ENCODE data around the gene ETV6. TPM values are rescaled to one million over a fixed set of nuclear protein-coding genes. Genes with fewer than 3 reads are reported as not detected.
A peak's percentile ranks its signal among the peaks of the same experiment; 100 is the strongest.

Gene ETV6
- total RNA-seq, 6 experiments from 2014 or later = 7.2 to 28.3 (median 11.0) TPM

GRCh38 chr12:11811008-11811407 lies 161.5 kb downstream of the ETV6 start:
- TF ChIP-seq POLR2A (IDR thresholded peaks at IDR 0.05) (no peak), CTCF (IDR thresholded peaks at IDR 0.05) (no peak)
- Histone ChIP-seq H3K9me3 (no peaks in the 10 kb centered on the region), H3K27me3 (no peaks in the 10 kb centered on the region), H3K27ac (no peak overlapping the region), H3K4me3 (no peak overlapping the region), H3K4me1 (peaks cover 0 to 7% (median 0%) of the 10 kb centered on the region in 4 donors), H3K36me3 (no peaks in the 10 kb centered on the region)
- no peak for DNase-seq
- WGBS (ENCODE audit: insufficient coverage, low coverage, low lambda C conversion rate, missing lambda C conversion rate) = 47% methylated on average over 3 of the region's 3 CpGs
- intact Hi-C loops (cut with DNase I) = no loop called here
- peak in 3 of 4 donors; percentile 13 to 37 (median 18) for ATAC-seq

GRCh38 chr12:11812241-11812585 lies 162.7 kb downstream of the ETV6 start:
- DNase-seq (no peak), ATAC-seq (no peak)
- H3K27ac ChIP-seq = peak overlapping the region in 2 of 3 donors; percentile 5 to 32
- peaks cover 0 to 7% (median 0%) of the 10 kb centered on the region in 4 donors for H3K4me1 ChIP-seq
- TF ChIP-seq CTCF (IDR thresholded peaks at IDR 0.05) = no peak
- no peak for TF ChIP-seq POLR2A (IDR thresholded peaks at IDR 0.05)
- H3K36me3 ChIP-seq = no peaks in the 10 kb centered on the region
- no peaks in the 10 kb centered on the region for H3K27me3 ChIP-seq
- H3K9me3 ChIP-seq = no peaks in the 10 kb centered on the region
- no peak overlapping the region for H3K4me3 ChIP-seq
- intact Hi-C loops (cut with DNase I) = no loop called here
- 67% methylated on average over 2 of the region's 2 CpGs for whole genome bisulfite sequencing (ENCODE audit: insufficient coverage, low coverage, low lambda C conversion rate, missing lambda C conversion rate)

- H3K4me3 ChIP-seq = no peak overlapping the region
- DNase-seq (peak in 1 of 3 donors; percentile 38), ATAC-seq (peak; percentile 51 to 70 (median 64))
- intact Hi-C loops (cut with DNase I) = no loop called here
- 65% methylated on average over 10 of the region's 18 CpGs for WGBS (ENCODE audit: insufficient coverage, low coverage, low lambda C conversion rate, missing lambda C conversion rate)
- no peaks in the 10 kb centered on the region for H3K9me3 ChIP-seq
- TF ChIP-seq POLR2A (IDR thresholded peaks at IDR 0.05) (no peak), CTCF (IDR thresholded peaks at IDR 0.05) (no peak)
- H3K27me3 ChIP-seq = no peaks in the 10 kb centered on the region
- H3K27ac ChIP-seq = peak overlapping the region in 2 of 3 donors; percentile 5 to 32
- H3K36me3 ChIP-seq = no peaks in the 10 kb centered on the region
- H3K4me1 ChIP-seq = peaks cover 0 to 7% (median 0%) of the 10 kb centered on the region in 4 donors
Measured at GRCh38 chr12:11812586-11813437, 163.3 kb downstream of the ETV6 start.

GRCh38 chr12:11813438-11813813 lies 164.0 kb downstream of the ETV6 start:
- WGBS (ENCODE audit: insufficient coverage, low coverage, low lambda C conversion rate, missing lambda C conversion rate) = 37% methylated on average over 3 of the region's 3 CpGs
- no peak for DNase-seq
- ATAC-seq = peak in 2 of 4 donors; percentile 24 to 31
- Histone ChIP-seq H3K9me3 (no peaks in the 10 kb centered on the region), H3K4me1 (peaks cover 0 to 7% (median 0%) of the 10 kb centered on the region in 4 donors), H3K4me3 (no peak overlapping the region), H3K27me3 (no peaks in the 10 kb centered on the region), H3K36me3 (no peaks in the 10 kb centered on the region), H3K27ac (peak overlapping the region in 2 of 3 donors; percentile 5 to 32)
- intact Hi-C loops (cut with DNase I) = no loop called here
- no peak for TF ChIP-seq POLR2A (IDR thresholded peaks at IDR 0.05)
- no peak for TF ChIP-seq CTCF (IDR thresholded peaks at IDR 0.05)

Data from right lobe of liver (tissue), 6 donors.